SHP77 treated with DMSO at 0.1 percent for 48 hours (cell line): ENCODE data around the gene UBN1.
"Not testable (repeated sequence)": the region's sequence is repeated elsewhere in the genome, so short reads cannot be mapped to it uniquely, and the experiment has no call there.

Experiments
- DNase-seq: peaks from one replicate; lab custom pipeline; 2025; lab: John Stamatoyannopoulos, UW

The UBN1 gene

DNA sequence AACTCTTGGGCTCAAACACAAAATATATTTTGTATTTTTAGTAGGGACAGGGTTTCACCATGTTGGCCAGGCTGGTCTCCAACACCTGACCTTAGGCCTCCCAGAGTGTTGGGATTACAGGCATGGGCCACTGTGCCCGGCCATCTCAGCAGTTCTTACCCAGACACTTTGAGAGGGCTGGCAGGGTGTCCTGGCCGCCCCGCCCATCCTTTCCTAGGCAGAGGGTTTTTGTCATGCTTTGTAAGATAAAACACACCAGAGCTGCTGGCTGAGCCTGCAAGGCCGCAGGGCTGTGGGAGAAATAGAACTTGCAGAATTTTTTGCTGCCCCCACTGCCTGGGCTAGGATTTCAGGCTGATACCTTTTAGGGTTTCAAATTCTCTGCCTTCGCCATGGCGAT, 80.9 kb downstream of the UBN1 start:
- no peak for DNase-seq

DNA sequence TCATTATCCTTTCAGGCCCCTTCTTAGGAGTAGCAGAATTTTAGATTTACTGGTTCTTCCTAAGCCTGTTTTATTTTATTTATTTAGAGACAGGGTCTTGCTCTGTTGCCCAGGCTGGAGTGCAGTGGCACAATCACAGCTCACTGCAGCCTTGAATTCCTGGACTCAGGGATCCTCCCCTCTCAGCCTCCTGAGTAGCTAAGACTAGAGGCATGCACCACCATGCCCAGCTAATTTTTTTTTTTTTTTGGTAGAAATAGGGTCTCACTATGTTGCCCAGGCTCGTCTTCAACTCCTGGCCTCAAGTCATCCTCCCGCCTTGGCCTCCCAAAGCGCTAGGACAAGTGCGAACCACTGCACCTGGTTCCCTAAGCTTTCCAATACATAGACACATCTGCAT, 82.3 kb downstream of the UBN1 start:
- not testable (repeated sequence) for DNase-seq

DNA sequence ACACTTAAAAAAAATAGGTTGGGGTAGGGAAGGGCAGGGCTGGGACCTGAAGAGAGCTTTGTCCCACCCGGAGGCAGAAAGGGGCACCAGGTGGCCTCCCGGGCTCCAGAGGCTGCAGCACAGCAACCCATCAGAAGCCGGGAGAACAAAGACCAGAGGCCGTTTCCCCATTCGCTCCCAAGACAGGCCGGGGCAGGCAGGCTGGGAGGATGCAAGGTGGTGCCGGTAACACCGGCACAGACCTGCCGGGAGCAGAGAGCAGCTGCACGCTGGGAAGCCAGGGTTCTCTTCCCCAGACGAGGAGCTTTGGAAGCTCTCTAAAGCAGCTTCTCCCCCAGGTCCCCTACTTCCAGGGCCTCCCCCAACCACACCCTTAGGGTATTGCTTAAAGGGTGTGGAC, 84.1 kb downstream of the UBN1 start:
- DNase-seq = no peak
